NCI-H510A (cell line): ENCODE data around the gene FBXO9.
"Not testable (repeated sequence)": the region's sequence is repeated elsewhere in the genome, so short reads cannot be mapped to it uniquely, and the experiment has no call there.

ENCODE experiments used
- DNase-seq: peaks from one replicate; lab custom pipeline; 2025; lab: John Stamatoyannopoulos, UW

FBXO9 gene

DNA sequence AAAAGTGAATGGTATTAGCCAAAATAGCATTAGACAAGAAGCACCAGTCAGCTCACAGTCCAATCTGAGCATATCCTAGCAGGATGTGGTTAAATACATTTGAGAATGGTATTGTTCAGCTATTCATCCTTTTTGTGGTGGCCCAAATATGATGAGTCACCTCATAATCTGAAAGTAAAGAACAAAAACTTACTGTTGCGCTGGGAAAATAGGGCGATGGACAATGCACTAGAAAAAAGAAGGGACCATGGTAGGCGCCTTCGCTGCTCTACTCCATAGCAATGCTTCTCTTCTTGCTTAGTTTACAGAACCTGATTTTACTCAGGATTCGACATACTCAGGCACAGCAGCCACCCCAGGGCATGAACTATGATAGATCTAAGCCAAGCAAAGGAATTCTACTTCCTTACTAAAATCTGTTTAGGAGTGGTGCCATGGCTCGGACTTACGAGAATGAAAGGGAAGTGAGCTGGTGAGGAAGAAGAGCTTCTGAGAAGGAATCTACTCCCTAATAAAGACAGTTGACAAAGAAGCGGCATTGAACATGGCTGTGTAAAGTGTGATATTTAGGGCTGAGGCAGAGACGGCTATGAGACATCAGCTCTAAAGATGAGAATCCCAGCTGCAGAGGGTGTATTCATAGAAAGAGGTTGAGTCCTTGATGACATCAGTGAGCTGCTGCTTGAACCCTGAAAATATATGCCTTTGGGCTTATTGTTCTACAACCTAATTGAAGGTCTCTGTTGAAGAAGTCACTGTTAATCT lies 16.6 kb upstream of the FBXO9 start:
- no peak for DNase-seq

DNA sequence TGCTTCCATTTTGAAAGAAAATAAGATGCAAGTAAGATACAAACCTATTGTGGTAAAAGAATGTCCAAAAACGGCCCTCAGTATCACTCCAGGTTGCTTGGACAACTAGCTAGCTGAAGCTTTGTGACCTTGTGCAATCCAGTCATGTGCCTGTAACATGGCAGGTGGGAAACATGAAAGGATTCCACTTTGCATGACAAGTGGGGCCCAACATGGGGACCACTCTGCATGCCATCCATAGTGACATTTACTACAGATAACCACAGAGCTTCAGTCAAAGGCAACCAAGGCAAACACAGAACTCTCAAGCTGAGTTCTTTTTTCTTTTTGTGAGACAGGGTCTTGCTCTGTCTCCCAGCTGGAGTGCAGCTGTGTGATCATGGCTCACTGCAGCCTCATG lies 15.8 kb upstream of the FBXO9 start:
- no peak for DNase-seq

DNA sequence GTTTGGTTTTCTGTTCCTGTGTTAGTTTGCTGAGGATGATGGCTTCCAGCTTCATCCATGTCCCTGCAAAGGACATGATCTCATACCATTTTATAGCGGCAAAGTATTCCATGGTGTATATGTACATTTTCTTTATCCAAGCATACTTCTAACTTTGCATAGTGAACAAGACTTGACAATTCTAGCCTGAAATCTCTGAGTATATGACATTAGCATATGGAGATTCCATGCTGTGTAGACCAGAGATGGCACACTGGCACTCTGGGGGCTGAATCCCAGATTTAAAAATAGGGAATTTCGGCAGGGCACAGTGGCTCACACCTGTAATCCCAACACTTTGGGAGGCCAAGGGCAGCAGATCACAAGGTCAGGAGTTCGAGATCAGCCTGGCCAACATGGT lies 13.1 kb upstream of the FBXO9 start:
- DNase-seq, result not testable (repeated sequence)

DNA sequence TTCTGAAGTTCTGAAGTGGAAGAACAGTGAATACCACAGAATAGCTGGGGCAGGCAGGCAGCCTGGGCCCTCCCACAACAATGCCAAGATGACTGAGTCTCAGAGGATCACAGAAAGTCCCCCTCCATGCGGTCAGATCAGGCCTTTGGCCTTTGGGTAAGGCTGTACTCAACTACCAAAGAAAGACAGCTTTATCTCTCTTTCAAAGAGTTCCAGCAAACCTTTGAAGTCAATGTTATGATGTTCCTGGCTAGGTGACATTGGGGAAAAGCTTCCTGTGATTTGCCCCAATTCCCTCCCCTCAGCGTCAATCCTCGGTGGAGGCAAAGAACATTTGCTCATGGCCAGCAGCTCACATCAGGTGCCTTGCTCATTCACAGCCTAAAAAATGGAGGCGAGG lies 10.7 kb upstream of the FBXO9 start:
- DNase-seq, result no peak

DNA sequence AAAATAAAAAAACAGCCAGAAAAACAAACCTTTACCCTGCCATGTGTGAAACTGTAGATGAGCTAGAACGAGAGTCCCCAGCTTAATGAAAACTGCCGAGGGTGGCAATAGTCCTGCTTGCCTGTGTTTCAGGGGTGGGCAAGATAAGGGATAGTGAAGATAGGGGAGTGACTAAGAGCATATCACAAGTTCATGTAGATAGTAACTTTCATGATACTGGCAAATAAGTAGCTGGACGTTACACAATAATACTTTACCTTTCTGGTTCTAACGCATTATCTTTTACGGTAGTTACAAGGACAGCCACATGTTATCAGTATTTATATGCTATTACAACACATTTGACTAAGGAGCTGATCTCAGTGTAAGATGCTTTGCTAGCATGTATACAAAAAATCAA lies 9.3 kb upstream of the FBXO9 start:
- no peak for DNase-seq

DNA sequence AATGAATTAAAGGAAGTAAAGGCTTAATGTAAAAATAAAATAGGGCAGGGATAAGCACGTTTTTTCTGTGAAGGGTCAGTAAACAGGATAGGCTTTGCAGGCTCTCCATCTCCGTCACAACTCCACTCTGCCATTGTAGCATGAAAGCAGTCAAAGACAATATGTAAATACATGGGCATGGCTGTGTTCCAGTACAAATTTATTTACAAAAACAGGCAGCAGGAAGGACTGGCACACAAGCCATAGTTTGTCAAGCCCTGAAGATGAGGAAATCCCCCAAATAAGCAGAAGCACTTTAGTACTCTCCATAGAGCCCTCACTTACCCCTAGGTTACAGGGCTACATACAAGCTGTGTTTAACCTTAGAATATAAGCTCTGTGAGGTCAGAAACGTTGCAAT lies 8.9 kb upstream of the FBXO9 start:
- DNase-seq, result no peak

DNA sequence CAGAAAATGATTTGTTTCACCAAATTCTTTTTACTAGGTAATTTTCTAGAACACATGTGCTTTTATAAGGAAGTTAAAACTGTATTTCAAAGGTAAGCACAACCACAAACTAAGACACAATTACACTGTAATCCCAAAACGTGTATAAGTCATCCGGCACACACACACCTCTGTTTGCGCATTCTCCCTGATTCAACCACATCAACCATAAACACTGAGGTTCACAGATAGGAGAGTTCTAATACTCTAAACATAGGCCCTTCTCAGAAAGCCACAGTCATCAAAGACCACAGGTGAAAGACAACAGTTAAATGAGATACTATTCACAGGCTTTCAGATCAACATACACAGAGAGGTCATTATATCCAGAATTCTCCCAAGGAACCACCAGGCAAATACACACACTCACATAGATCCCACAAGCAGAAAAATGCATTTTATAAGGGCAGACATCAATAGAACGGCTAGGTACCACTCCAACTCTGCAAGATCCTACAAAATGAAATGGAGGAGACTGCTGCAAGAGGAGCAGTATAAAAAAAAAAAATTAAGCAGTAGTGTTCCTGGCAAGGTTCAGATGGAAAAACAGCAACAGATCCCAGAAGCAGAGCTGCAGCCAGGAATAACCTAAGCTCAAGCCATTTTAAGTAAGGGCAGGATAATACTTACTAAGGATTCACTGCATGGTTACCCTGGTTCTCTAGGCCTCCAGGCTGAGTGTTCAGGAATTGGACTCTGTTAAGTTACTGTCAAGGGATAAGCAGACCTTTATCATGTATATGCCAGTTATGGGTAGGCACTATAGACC lies 6.6 kb upstream of the FBXO9 start:
- DNase-seq, result no peak

DNA sequence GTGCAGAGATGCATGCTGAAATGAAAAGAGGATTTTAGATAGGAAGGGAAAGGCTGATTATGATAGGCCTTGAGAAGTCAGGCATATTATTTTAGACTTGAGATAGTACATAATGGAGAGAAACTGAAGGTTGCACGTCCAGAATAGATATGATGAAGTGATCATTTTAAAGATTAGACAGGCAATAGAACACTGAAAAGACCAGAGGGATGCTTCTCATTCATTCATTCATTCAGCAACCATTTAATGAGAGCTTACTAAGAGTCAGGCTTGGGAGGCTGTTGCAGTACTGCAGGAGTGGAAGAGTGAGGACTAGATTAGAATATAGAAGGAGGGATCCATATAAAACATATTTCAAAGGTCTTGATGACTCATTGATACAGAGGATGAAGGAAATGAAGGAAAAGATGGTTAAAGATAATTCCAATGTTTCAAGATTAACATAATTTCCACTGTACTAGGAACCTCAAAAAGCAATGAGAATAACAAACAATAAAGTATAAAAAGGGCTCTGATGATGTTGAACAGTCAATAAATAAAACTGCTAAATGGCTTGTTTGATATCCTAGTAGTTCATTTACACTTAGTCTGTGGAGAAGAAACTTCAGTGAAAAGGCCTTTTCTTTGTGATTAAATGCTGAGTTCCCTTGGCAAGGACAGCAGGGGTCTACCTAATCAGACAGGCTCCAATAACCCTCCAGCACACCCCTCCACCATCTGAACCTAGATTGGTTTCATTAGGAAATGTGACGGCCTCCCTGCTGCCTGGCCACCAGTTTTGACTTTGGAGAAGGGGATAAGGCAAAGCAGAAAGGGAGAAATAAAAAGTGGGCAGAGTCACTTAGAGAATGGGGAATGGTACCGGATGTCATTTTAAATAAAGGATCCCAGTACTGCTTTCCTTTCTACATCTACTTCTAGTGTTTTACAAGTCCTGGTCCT lies 5.3 kb upstream of the FBXO9 start:
- no peak for DNase-seq

DNA sequence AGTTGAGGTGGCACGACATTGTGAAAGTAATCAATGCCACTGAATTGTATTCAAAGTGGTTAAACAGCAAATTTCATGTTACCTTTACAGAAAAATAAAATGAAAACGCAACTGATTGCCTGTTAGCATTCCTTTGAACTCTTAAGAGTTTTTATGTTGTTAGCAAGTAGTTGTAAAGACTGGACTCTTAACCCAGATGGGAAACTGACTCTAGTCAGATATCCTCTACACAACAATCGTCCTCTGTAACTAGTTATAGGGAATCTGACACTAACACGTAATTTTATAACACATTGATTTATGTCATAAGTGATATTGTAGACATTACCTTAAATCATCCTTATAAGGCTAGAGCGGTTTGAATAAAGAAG lies 3.0 kb upstream of the FBXO9 start:
- no peak for DNase-seq

DNA sequence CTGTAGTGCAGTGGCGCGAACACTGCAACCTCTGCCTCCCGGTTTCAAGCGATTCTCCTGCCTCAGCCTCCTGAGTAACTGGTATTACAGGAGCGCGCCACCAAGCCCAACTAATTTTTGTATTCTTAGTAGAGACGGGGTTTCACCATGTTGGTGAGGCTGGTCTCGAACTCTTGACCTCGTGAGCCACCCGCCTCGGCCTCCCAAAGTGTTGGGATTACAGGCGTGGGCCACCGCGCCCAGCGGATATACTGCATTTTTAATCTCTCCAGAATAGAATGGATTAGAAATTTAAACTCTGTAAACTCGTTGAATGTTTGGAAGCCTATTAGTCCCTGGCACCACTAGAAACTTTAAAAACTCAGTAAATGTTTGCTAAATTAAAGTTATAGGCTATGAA lies 949 bp upstream of the FBXO9 start:
- DNase-seq, result not testable (repeated sequence)

DNA sequence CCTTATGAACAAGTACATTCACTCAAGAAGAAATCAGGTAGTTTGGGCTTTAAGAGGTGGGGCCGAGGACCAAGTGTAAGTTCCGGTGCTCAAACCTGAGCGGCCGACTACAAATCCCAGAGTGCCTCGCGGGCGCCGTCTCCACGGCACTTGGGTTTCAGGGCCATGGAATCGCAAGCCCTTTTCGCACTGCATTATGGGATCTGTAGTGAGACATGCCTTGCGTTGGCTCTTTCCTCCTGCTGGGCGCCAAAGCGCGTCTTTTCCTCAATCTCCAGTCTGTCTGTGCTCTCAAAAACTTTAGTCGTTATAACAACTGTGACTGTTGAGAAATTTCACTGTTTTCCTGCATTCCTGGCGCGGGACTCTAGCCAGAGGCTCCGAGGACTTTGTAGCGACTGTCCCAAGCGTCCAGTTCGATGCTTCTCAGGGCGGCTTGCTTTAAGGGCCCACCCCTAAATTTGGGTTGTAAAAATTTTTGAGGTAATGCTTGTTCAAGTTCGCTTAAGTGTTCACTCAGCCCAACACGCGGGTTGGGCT lies 408 bp upstream of the FBXO9 start:
- DNase-seq, result peak; percentile 99

DNA sequence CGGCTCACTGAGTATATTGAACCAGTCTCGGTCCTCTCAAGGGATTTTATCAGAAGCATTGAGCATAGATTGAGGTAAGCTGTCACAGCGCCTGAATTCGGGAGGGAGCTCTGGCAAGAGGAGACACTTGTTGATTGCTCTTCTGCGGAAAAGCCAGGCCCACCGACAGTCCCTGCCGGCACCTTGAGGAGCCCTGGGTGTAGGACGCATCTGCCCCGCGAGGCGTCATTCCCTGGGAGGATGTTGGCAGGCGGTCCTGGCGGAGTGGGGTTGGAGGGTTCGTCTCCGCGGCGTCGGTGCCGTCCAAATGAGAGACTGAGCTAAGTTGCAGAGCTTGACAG lies 843 bp downstream of the FBXO9 start:
- peak; percentile 39 for DNase-seq

DNA sequence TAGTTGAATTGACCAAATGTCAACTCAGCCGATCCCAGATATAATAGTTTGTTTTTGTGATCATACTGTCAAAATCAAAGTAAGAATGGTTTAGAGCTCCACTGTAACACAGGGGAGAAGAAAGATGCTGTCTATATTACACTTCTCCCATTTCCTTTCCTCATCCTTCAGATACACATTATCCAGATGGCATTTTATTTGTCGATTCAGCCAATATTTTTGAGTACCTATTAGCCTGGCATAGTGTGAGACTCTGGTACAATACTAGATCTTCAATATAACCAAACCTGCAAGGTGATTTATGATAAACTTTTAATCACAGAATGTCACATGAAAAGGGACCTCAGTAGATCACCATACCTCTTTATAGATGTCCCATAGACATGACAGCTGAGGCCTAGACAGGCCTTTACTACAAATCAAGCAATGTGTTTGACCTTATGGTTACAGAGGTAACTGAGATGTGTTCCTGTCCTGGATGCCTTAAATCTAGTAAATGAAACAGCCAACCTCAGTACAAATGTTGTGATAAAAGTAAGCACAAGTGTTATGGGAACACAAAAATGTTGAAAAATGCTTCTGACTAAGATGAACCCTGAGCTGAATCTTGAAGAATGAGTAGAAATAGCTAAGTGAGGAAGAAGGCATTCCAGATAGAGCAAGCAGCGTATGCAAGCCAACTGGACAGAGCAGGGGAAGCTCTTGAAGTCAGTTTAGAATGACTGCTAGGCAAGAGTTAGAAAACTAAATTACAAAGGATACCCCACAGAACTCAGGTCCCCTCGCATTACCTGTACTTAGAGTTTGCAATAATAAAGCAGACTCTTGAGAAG lies 1.9 kb downstream of the FBXO9 start:
- DNase-seq, result no peak

DNA sequence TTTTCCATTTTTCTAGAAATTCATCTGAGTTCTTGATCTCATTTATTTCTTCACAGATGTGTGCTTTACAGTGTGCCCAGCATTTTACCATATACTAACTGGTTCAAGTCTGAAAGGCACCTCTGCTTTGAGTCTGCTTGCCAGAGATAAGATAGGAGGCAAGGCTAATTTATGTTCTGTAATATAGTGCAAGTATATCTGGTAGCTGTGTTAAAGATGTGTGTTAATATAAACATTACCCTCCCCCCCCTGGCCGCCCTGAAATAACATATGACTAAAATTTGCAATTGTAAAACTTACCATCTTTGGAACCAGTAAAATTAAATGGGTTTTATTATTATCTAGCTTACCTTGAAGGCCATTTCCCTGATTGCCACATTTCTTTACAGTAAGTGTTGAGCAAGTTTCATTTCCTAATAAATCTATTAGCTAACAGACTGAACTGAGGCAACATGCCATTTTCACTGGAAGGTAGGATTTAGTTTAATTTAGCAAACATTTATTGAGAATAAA lies 2.7 kb downstream of the FBXO9 start:
- no peak for DNase-seq

DNA sequence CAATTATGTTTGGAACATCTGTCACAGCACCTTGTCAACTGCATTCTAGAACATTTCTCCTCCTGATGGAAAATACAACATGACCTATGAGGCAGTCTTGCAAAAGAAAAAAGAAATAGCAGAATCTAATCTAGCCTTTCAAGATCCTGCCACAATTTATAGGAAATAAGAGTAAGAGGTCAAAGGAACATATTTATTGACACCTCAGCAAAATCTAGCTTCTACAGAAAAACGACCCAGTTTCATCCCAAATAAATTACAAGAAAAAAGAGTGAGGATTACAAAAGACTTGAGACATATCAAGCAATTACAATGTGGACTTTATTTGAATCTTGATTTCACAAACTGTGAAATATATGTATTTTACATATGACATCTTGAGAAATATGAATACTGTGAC lies 4.2 kb downstream of the FBXO9 start:
- no peak for DNase-seq

DNA sequence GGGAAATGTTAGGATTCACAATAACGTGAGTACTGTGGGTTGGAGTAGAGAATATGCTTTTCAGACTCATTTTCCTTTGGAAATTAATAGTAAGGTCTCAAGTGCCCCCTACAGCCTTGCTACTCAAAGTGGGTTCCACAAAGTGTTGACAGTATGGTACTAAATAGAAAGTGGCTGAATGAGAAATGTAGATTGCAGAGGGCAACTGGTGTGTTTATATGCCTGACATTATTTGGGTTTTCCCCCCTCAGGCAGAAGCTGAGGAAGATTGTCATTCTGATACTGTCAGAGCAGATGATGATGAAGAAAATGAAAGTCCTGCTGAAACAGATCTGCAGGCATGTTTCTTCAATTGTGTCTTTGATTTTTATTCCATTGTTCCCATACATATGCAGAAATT lies 5.6 kb downstream of the FBXO9 start:
- no peak for DNase-seq

DNA sequence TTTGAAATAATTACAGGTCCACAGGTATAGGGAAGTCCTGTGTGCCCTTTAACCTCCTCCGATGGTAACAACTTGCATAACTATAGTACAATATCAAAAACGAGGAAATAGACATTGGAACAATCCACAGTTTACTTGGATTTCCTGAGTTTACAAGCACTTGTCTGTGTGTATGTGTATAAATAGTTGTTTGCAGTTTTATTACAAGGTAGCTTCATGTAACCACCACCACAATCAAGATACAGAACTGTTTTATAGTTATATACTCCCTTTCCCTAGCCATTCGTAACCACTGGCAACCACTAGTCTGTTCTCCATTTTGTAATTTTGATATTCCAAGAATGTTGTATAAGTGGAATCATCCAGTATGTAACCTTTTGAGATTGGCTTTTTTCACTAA lies 9.1 kb downstream of the FBXO9 start:
- DNase-seq, result no peak

DNA sequence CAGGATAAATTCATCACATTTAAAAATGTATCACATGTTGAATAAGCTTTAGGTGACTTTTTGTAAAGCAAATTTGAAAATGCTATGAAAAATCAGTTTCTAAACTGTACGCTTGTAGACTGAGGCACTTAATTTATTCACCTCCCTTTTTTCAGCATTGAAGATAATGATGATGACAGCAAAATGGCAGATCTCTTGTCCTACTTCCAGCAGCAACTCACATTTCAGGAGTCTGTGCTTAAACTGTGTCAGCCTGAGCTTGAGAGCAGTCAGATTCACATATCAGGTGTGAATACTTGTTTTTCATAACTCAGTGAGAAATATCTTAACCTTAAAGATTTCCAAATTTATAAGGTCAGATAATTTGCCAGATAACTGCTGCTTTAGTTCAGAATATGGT lies 15.6 kb downstream of the FBXO9 start:
- DNase-seq, result no peak

DNA sequence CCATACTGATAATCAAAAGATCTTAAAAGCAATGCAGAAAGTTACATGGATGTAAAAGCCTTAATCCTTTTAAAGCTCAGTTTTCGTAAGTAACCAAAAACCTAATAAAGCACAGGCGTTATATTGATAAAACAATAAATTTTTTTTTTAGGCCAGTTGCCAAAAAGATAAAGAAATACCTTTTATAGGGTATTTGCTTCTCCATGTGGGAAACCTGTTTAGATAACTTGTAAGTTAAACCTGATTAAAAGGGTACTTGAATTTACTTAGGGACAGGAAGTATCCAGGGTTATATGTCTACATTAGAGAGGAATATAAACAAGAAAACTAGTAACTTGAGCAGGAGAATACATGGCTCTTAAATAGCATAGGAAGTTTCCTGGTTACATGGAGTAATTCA lies 21.1 kb downstream of the FBXO9 start:
- DNase-seq, result no peak

DNA sequence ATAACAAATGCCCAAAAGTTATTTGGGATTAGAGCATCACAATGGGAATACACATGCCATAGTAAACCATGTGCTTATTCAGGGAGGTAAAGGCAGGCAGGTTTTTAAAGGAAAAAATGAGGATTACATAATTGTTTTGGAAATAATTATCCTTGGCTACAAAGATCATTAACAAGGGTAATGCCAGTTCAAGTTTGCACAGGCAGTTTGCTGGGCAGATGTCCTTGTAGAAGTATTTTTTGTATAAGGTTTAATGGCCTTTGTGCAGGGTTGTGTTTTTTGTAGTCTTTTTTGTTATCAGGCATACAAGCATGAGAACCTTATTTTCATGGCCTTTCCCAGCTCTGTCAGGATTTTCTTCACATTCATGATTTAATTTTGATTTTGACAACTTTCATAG lies 24.7 kb downstream of the FBXO9 start:
- no peak for DNase-seq

DNA sequence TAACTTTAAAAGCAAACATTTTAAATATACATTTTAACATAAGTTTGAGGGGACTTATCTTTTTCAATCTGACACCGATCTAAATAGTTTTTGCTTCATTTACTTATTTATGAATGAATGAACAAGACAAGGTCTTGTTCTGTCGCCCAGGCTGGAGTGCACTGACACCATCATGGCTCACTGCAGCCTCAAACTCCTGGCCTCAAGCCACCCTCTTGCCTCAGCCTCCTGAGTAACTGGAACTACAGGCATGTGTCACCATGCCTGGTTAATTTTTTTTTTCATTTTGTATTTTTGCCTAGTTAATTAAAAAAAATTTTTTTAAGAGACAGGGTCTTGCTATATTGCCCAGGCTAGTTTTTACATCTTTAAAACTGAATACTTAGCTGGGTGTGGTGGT lies 25.4 kb downstream of the FBXO9 start:
- DNase-seq, result no peak
